ENCODE data around the gene UNC13C. TPM values are rescaled to one million over a fixed set of nuclear protein-coding genes. Genes with fewer than 3 reads are reported as not detected.

The UNC13C gene
- total RNA-seq, 1 donor from 2014 or later, result not detected

GRCh38 chr15:54097019-54097418 lies 118.8 kb downstream of the UNC13C start:
- ChIA-PET POLR2A (no interaction called here), CTCF (no interaction called here)
- ATAC-seq (ENCODE audit: low read depth) (no peak), DNase-seq (no peak)
- Mint-ChIP-seq H3K36me3 (ENCODE audit: low read depth) (no peaks in the 10 kb centered on the region), H3K9me3 (no peaks in the 10 kb centered on the region), H3K4me1 (no peaks in the 10 kb centered on the region), H3K4me3 (no peak overlapping the region), H3K27me3 (no peaks in the 10 kb centered on the region), H3K27ac (no peak overlapping the region)
- no peak for TF ChIP-seq CTCF (IDR thresholded peaks at IDR 0.05)
- intact Hi-C loops (cut with micrococcal nuclease), result no loop called here

GRCh38 chr15:54099010-54099409 lies 120.8 kb downstream of the UNC13C start:
- no peak overlapping the region for H3K27ac Mint-ChIP-seq
- DNase-seq (no peak), ATAC-seq (ENCODE audit: low read depth) (no peak)
- ChIA-PET POLR2A (no interaction called here), CTCF (no interaction called here)
- no peak overlapping the region for H3K4me3 Mint-ChIP-seq
- no peaks in the 10 kb centered on the region for H3K4me1 Mint-ChIP-seq
- intact Hi-C loops (cut with micrococcal nuclease), result no loop called here
- no peaks in the 10 kb centered on the region for H3K27me3 Mint-ChIP-seq
- no peaks in the 10 kb centered on the region for H3K9me3 Mint-ChIP-seq
- TF ChIP-seq CTCF (IDR thresholded peaks at IDR 0.05), result no peak
- no peaks in the 10 kb centered on the region for H3K36me3 Mint-ChIP-seq (ENCODE audit: low read depth)

GRCh38 chr15:54101664-54102270 lies 123.5 kb downstream of the UNC13C start:
- Mint-ChIP-seq H3K27me3 (no peaks in the 10 kb centered on the region), H3K27ac (no peak overlapping the region), H3K36me3 (ENCODE audit: low read depth) (no peaks in the 10 kb centered on the region), H3K4me3 (no peak overlapping the region), H3K4me1 (no peaks in the 10 kb centered on the region), H3K9me3 (no peaks in the 10 kb centered on the region)
- intact Hi-C loops (cut with micrococcal nuclease), result no loop called here
- POLR2A ChIA-PET, result interaction anchor here (0.8 kb wide), 1 partner anchor 1014 kb away, joined by 3 read pairs; no protein-coding TSS in a partner anchor
- TF ChIP-seq CTCF (IDR thresholded peaks at IDR 0.05), result no peak
- DNase-seq (no peak), ATAC-seq (ENCODE audit: low read depth) (no peak)
- CTCF ChIA-PET, result no interaction called here

GRCh38 chr15:54102704-54103103 lies 124.5 kb downstream of the UNC13C start:
- H3K27ac Mint-ChIP-seq, result no peak overlapping the region
- no peaks in the 10 kb centered on the region for H3K36me3 Mint-ChIP-seq (ENCODE audit: low read depth)
- no peaks in the 10 kb centered on the region for H3K9me3 Mint-ChIP-seq
- no peak for TF ChIP-seq CTCF (IDR thresholded peaks at IDR 0.05)
- DNase-seq, result no peak
- no peaks in the 10 kb centered on the region for H3K27me3 Mint-ChIP-seq
- CTCF ChIA-PET, result no interaction called here
- H3K4me1 Mint-ChIP-seq, result no peaks in the 10 kb centered on the region
- intact Hi-C loops (cut with micrococcal nuclease), result no loop called here
- POLR2A ChIA-PET, result no interaction called here
- H3K4me3 Mint-ChIP-seq, result no peak overlapping the region
- no peak for ATAC-seq (ENCODE audit: low read depth)

GRCh38 chr15:54109014-54109413 lies 130.8 kb downstream of the UNC13C start:
- ATAC-seq (ENCODE audit: low read depth), result no peak
- Mint-ChIP-seq H3K27me3 (no peaks in the 10 kb centered on the region), H3K4me1 (no peaks in the 10 kb centered on the region), H3K36me3 (ENCODE audit: low read depth) (no peaks in the 10 kb centered on the region), H3K9me3 (no peaks in the 10 kb centered on the region), H3K4me3 (no peak overlapping the region), H3K27ac (no peak overlapping the region)
- CTCF ChIA-PET, result no interaction called here
- POLR2A ChIA-PET, result no interaction called here
- no peak for TF ChIP-seq CTCF (IDR thresholded peaks at IDR 0.05)
- intact Hi-C loops (cut with micrococcal nuclease), result no loop called here
- DNase-seq, result no peak

Measured in activated B cell treated with CpG ODN at 0.5 μM for 24 hours (primary cell).